Left lung (tissue), 10 donors: ENCODE results near the gene FGFR3. TPM values are rescaled to one million over a fixed set of nuclear protein-coding genes. Genes with fewer than 3 reads are reported as not detected.

Experiments
- ATAC-seq: fragments of 200-7000 bp; cut with Tn5 transposase; one replicate; pipeline ENCODE4 v1.9.1; 2020; ENCODE audit warnings: moderate library complexity
- DNase-seq, 4 donors: peaks; one replicate each; pipeline ENCODE4 v3.0.0-alpha.2; 2013 to 2020
- H3K27ac ChIP-seq, 2 donors: fragments of 200-600 bp; sonication (generic) in 1 of 2; one replicate each; pipeline versions ENCODE4 v1.5.0 to v1.8.0; 2020 to 2021
- H3K27me3 ChIP-seq, 2 donors: fragments of 200-600 bp; sonication (generic) in 1 of 2; one replicate each; pipeline versions ENCODE4 v1.5.0 to v1.8.0; 2020 to 2021
- H3K36me3 ChIP-seq, 2 donors: fragments of 200-600 bp; sonication (generic) in 1 of 2; one replicate each; pipeline versions ENCODE4 v1.5.0 to v1.8.0; 2020 to 2021
- H3K4me1 ChIP-seq, 2 donors: fragments of 200-600 bp; one replicate each; pipeline ENCODE4 v1.8.0; 2021
- H3K4me3 ChIP-seq, 2 donors: fragments of 200-600 bp; sonication (generic) in 1 of 2; one replicate each; pipeline versions ENCODE4 v1.5.0 to v1.8.0; 2020 to 2021; ENCODE audit warnings: mild to moderate bottlenecking in 1 of 2
- H3K9me3 ChIP-seq, 2 donors: fragments of 200-600 bp; sonication (generic) in 1 of 2; one replicate each; pipeline versions ENCODE4 v1.5.0 to v1.8.0; 2020 to 2021
- CTCF ChIP-seq, 2 donors: fragments of 200-600 bp; sonication (generic) in 1 of 2; IDR thresholded peaks; one replicate each; pipeline versions ENCODE4 v1.5.0 to v1.8.0; 2021; ENCODE audit warnings: antibody characterized with exemption in 2 of 2
- intact Hi-C, 2 donors: fragments of 100-400 bp; cut with DNase I; formaldehyde crosslinking; loops; one replicate each; pipeline versions ENCODE4 v1.11.2 to v1.14.2; 2022
- polyA plus RNA-seq, 6 donors: library from polyadenylated mRNA; unstranded; fragments of 120-200 nt; gene quantifications; one replicate each; pipeline ENCODE4 v1.2.1, GENCODE V29; 2013; ENCODE audit not compliant: insufficient read length in 6 of 6
- total RNA-seq, 2 donors: library from RNA; stranded (reverse); fragmentation: NEBNext Ultra II Directional; extraction: Animal tissue kit (Norgen Biotek cat#: 25700); gene quantifications; one replicate each; pipeline ENCODE4 v1.2.1, GENCODE V29; 2021
- donor health status: DM: no; HTN: yes; CAD: no.
- donor health status: DM: no; HTN: no; CAD: no.

FGFR3 gene
- total and polyA plus RNA-seq, 8 donors = 10.8 to 134 (median 90.4) TPM

- Histone ChIP-seq H3K27me3 (peaks cover under 1 to 34% of the 10 kb centered on the region in 2 donors), H3K9me3 (no peaks in the 10 kb centered on the region), H3K4me1 (peaks cover 0 to 7% of the 10 kb centered on the region in 2 donors), H3K36me3 (no peaks in the 10 kb centered on the region), H3K27ac (no peak overlapping the region), H3K4me3 (no peak overlapping the region)
- no peak for ATAC-seq
- DNase-seq = no peak
- intact Hi-C loops = no loop called here
- no peak for TF ChIP-seq CTCF (IDR thresholded peaks at IDR 0.05)
These were observed 19.3 kb upstream of the FGFR3 start for GRCh38 chr4:1773754-1774153.

DNA sequence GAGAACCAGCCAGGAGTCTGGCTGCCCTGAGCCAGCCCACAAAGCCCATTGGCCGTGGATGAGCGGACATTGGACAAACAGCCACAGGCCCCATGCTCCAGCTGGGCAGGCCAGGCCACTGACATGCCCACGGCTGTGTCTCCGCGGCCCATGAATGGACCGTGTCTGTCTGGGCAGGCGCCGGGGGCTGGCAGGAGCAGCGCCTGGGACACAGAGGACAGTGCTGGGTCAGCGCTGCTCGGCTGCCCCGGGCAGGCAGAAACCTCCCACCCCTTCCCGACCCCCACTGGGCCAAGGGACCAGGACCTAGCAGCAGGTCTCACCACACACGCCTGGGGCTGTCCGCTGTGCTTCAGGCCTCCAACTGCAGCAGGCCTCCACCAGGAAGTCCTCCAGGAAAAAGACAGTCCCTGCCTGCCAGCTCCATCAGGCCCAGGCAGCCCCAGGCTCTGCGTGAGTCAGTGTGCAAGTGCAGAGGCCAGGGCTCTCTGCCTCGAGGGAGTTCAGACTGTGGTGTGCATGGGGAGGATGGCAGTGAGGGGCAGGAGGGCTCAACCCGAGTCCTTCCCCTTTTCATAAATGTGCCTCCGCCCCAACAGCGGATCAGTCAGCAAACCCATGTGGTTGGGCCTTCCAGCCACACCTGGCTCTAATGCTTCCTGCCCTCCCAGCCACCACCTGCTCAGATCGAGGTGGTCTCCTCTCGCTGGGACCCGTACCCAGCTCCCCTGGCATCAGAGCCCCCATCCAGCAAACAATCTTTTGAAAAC is 17.2 kb upstream of the FGFR3 start:
- TF ChIP-seq CTCF (IDR thresholded peaks at IDR 0.05) = no peak
- H3K36me3 ChIP-seq = no peaks in the 10 kb centered on the region

GRCh38 chr4:1776521-1777161 is 16.5 kb upstream of the FGFR3 start:
- Histone ChIP-seq H3K36me3 (no peaks in the 10 kb centered on the region), H3K4me3 (no peak overlapping the region), H3K4me1 (no peaks in the 10 kb centered on the region), H3K9me3 (no peaks in the 10 kb centered on the region), H3K27ac (no peak overlapping the region), H3K27me3 (peaks cover 0 to 5% of the 10 kb centered on the region in 2 donors)
- DNase-seq = no peak
- no peak for TF ChIP-seq CTCF (IDR thresholded peaks at IDR 0.05)
- intact Hi-C loops = no loop called here
- no peak for ATAC-seq

More for the DNA sequence above, 17.2 kb upstream of the FGFR3 start:
- Histone ChIP-seq H3K9me3 (no peaks in the 10 kb centered on the region), H3K27me3 (peaks cover 0 to 13% of the 10 kb centered on the region in 2 donors), H3K4me1 (peaks cover 0 to 4% of the 10 kb centered on the region in 2 donors), H3K4me3 (no peak overlapping the region), H3K27ac (no peak overlapping the region)
- intact Hi-C loops = no loop called here
- ATAC-seq = no peak
- no peak for DNase-seq

- Histone ChIP-seq H3K27ac (no peak overlapping the region), H3K36me3 (no peaks in the 10 kb centered on the region), H3K27me3 (no peaks in the 10 kb centered on the region), H3K9me3 (no peaks in the 10 kb centered on the region), H3K4me1 (no peaks in the 10 kb centered on the region), H3K4me3 (no peak overlapping the region)
- no peak for TF ChIP-seq CTCF (IDR thresholded peaks at IDR 0.05)
- ATAC-seq = peak; percentile 56
- DNase-seq = no peak
- intact Hi-C loops = no loop called here
These were observed 15.1 kb upstream of the FGFR3 start for GRCh38 chr4:1777822-1778641.
